Measurements from ENCODE around the gene SYN1. TPM values are rescaled to one million over a fixed set of nuclear protein-coding genes. Genes with fewer than 3 reads are reported as not detected.
A peak's percentile ranks its signal among the peaks of the same experiment; 100 is the strongest.

SYN1 gene
- total RNA-seq, 1 donor from 2014 or later: 0.75 TPM

DNA sequence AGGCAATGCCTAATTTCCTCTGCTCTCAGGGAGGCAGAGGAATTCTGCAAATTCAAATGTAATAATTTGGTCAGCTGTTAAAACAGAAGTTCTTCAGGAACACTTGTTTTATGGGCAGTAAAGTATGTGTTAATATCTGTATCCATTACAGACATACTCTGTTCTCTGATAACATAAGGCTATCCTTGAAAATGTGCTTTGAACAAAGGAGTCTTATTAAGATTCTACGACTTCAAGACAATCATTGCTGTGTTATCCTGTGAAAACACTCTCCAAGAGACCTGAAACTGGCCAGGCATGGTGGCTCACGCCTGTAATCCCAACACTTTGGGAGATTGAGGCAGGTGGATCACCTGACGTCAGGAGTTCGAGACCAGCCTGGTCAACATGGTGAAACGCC, 12.0 kb upstream of the SYN1 start:
- Histone ChIP-seq H3K27me3 (no peaks in the 10 kb centered on the region), H3K4me1 (no peaks in the 10 kb centered on the region), H3K9me3 (no peaks in the 10 kb centered on the region), H3K36me3 (peaks cover 10% of the 10 kb centered on the region), H3K4me3 (no peak overlapping the region), H3K27ac (no peak overlapping the region)
- no peak for DNase-seq
- TF ChIP-seq, protein P1, sequence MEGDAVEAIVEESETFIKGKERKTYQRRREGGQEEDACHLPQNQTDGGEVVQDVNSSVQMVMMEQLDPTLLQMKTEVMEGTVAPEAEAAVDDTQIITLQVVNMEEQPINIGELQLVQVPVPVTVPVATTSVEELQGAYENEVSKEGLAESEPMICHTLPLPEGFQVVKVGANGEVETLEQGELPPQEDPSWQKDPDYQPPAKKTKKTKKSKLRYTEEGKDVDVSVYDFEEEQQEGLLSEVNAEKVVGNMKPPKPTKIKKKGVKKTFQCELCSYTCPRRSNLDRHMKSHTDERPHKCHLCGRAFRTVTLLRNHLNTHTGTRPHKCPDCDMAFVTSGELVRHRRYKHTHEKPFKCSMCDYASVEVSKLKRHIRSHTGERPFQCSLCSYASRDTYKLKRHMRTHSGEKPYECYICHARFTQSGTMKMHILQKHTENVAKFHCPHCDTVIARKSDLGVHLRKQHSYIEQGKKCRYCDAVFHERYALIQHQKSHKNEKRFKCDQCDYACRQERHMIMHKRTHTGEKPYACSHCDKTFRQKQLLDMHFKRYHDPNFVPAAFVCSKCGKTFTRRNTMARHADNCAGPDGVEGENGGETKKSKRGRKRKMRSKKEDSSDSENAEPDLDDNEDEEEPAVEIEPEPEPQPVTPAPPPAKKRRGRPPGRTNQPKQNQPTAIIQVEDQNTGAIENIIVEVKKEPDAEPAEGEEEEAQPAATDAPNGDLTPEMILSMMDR (IDR thresholded peaks at IDR 0.05): no peak
- intact Hi-C loops (cut with DNase I): no loop called here
- ATAC-seq: no peak

DNA sequence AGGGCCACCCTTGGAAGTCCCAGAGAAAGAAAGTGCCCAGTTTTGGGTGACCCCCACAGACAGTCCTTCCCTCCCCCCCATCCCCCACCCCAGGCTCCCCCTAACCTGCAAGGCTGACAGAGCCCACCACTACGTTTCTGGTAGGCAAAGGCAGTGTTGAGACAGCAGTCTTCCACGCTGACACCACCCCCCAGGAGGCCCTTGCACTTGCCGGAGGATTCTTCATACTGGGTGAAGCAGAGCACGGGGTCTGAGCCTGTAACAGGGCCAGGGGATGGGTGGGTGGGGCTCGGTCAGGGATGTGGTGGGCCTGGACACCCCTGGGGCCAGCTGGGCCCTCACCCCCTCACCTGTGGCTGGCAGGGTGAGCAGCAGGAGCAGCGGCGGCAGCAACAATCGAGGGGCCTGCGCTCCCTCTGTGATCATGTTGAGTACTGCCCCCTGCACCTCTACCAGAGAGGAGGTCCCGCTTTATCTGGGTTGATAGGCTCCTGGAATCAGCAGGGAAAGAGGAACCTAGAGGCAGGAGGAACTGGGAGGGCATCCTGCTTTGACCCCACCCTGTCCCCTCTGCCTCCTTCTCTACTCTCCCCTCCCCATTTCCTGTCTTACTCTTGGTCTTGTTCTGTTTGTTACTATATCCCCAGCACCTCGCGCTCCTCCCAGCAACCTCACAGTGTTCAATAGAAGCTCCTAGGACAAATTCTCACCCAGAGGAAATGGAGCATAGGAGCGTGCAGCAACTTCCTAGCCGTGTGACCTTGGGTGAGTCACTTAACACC, 10.0 kb upstream of the SYN1 start, which contains the start of gene CFP:
TSS of gene CFP (minus strand) at position 512 of the 782 bp plus-strand sequence. CDS start at position 426, 86 bp downstream.
- DNase-seq (no peak), ATAC-seq (peak; percentile 56)
- Histone ChIP-seq H3K9me3 (no peaks in the 10 kb centered on the region), H3K4me1 (no peaks in the 10 kb centered on the region), H3K27me3 (no peaks in the 10 kb centered on the region), H3K36me3 (no peaks in the 10 kb centered on the region), H3K4me3 (no peak within 1 kb of the TSS), H3K27ac (no peak within 1 kb of the TSS)
- intact Hi-C loops (cut with DNase I): no loop called here
- TF ChIP-seq, protein P1 (IDR thresholded peaks at IDR 0.05): no peak

DNA sequence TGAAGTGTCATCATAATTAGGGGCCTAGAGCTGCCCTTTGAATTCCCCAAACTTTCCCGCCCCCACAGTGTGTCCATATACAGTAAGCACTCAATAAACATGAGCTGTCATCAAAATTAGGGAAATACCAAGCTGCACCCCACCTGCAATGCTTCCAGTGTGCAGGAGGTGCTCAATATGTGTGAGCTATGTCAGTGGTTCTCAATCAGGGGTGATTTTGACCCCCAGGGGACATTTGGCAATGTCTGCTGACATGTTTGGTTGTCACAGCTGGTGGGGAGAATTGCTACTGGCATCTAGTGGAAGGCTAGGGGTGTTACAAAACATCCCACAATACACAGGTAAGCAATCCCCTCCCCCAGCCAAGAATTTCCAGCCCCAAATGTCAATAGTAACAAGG, 9.3 kb upstream of the SYN1 start:
- H3K4me3 ChIP-seq: no peak overlapping the region

DNA sequence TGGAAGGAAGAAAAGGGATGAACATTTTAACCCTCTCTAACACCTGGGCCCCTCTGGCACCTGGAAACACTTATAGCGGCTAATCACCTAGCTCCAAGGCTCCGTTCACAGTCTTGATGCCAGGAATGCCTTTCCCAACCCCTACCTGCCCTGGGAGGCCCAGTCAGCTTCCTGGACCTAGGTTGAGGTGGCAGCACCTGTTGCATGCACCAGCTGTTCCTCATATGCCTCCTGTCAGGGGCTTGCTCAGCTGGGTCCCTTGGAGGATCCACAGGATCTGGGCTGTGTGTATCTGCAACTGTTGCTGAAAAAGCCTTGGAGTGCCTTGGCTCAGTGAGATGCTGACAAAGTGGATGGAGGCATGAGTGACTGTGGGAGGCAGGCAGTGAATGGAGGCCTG, 5.7 kb upstream of the SYN1 start:
- TF ChIP-seq, protein P1 (IDR thresholded peaks at IDR 0.05): no peak
- Histone ChIP-seq H3K4me1 (no peaks in the 10 kb centered on the region), H3K36me3 (no peaks in the 10 kb centered on the region), H3K9me3 (no peaks in the 10 kb centered on the region), H3K27ac (no peak overlapping the region), H3K27me3 (no peaks in the 10 kb centered on the region), H3K4me3 (no peak overlapping the region)
- ATAC-seq (no peak), DNase-seq (no peak)
- intact Hi-C loops (cut with DNase I): no loop called here

More for the DNA sequence above, 9.3 kb upstream of the SYN1 start:
- Histone ChIP-seq H3K27ac (no peak overlapping the region), H3K36me3 (no peaks in the 10 kb centered on the region), H3K4me1 (no peaks in the 10 kb centered on the region), H3K27me3 (no peaks in the 10 kb centered on the region), H3K9me3 (no peaks in the 10 kb centered on the region)
- TF ChIP-seq, protein P1 (IDR thresholded peaks at IDR 0.05): no peak
- intact Hi-C loops (cut with DNase I): no loop called here
- ATAC-seq (no peak), DNase-seq (no peak)

DNA sequence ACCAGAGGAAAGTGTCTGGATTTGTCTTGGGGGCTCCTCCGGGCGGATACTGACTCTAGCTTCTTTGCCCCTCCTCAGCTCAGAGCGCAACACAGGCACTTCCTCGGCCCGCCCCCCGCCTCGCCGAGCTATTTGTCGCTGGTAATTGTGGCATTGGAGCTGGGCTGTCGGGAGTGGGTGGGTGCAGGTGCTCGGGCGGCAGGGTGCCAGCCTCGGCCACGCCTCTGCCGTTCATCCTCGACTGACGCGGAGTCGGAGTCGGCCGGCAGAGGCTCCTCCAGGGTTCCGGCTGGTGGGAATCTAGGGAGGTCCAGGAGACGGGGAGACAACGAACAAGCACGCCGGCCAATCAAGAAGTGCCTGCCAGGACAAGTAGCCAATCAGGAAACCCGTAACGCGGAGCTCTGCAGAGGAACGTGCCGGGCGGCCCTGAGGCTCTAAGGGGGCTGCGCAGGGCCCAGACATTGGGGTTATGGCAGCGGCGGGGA, 3.9 kb upstream of the SYN1 start:
- ATAC-seq: peak; percentile 31

More for the DNA sequence above, 3.9 kb upstream of the SYN1 start:
- Histone ChIP-seq H3K4me1 (no peaks in the 10 kb centered on the region), H3K4me3 (peak overlapping the region; percentile 14), H3K36me3 (no peaks in the 10 kb centered on the region), H3K9me3 (no peaks in the 10 kb centered on the region), H3K27ac (no peak overlapping the region), H3K27me3 (no peaks in the 10 kb centered on the region)
- TF ChIP-seq, protein P1 (IDR thresholded peaks at IDR 0.05): no peak
- DNase-seq: peak; percentile 64
- intact Hi-C loops (cut with DNase I): no loop called here
